Activated CD8-positive, alpha-beta memory T cell treated with anti-CD3 and anti-CD28 coated beads, Interleukin-2, amount 10 ng/mL, durations not matched to agents 7 days and 5 days (primary cell): Measurements from ENCODE around the gene RFNG. TPM values are rescaled to one million over a fixed set of nuclear protein-coding genes. Genes with fewer than 3 reads are reported as not detected.

ENCODE experiments used
- ATAC-seq: fragments of 150-1000 bp; cut with Tn5 transposase; one replicate; pipeline ENCODE4 v1.10.0; 2021; ENCODE audit warnings: moderate library complexity
- CTCF ChIA-PET: fragments of 350-600 bp; sonication (Branson Sonifier 250); formaldehyde crosslinking; loops from one replicate; lab custom pipeline; 2021; ENCODE audit warnings: antibody characterized with exemption; lab: Charles Lee
- DNase-seq: peaks from one replicate; pipeline ENCODE4 v3.0.0-alpha.2; 2020
- H3K27ac Mint-ChIP-seq: one replicate; pipeline ENCODE4 v1.8.0; 2021; ENCODE audit warnings: mild to moderate bottlenecking, mixed read lengths
- H3K27me3 Mint-ChIP-seq: one replicate; pipeline ENCODE4 v1.8.0; 2021; ENCODE audit warnings: mixed read lengths
- H3K36me3 Mint-ChIP-seq: one replicate; pipeline ENCODE4 v1.8.0; 2021; ENCODE audit warnings: mild to moderate bottlenecking, mixed read lengths
- H3K4me1 Mint-ChIP-seq: one replicate; pipeline ENCODE4 v1.8.0; 2021; ENCODE audit warnings: mixed read lengths
- H3K4me3 Mint-ChIP-seq: one replicate; pipeline ENCODE4 v1.8.0; 2021; ENCODE audit warnings: mild to moderate bottlenecking, moderate library complexity, mixed read lengths
- H3K9me3 Mint-ChIP-seq: one replicate; pipeline ENCODE4 v1.8.0; 2022; ENCODE audit warnings: low read depth, mixed read lengths
- total RNA-seq, 2 experiments: library from RNA; stranded (reverse); gene quantifications; one replicate each; pipeline ENCODE4 v1.2.3, GENCODE V29; 2021

Gene RFNG
- total RNA-seq, 2 experiments from 2014 or later, result 20.9 to 23.0 TPM

DNA sequence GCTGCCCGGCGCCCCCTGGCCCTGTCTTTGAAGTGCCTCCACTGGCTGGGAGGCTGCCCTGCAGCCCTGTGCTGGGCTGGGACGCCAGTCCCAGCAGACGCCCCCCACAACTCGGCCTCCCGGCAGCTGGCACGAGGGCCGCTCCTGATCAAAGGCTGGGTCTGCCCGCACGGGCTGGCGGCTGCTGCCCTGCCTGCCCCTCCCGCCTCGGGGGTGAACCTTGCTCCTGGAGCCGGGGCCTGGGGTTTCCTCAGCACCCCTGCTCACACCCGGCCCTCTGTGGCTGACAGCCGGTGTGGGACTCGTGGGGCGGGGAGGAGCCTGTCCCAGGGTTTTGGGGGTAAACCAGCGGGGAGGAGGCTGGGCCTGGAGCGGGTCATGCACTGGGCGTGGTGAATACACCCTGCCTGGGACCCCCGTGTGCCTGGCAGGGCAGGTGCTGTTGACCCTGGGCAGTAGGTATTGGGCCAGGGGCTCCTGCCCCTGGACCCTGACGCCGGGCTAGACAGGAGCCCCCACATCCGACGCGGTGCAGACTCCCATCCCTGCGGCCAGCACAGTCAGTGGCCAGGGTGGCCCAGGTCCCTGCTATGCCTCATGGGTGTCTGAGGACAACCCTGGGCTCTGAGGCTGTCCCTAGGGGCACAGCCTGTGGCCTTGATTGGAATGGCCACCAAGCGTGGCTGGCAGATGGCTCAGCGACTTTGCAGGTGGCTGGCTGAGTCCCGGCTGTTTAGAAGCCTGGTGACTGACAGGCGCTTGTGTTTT lies 50.6 kb downstream of the RFNG start:
- ATAC-seq (no peak), DNase-seq (no peak)
- no peaks in the 10 kb centered on the region for H3K9me3 Mint-ChIP-seq
- CTCF ChIA-PET, result no interaction called here
- H3K27me3 Mint-ChIP-seq, result no peaks in the 10 kb centered on the region
- no peaks in the 10 kb centered on the region for H3K4me1 Mint-ChIP-seq
- no peak overlapping the region for H3K27ac Mint-ChIP-seq
- H3K4me3 Mint-ChIP-seq, result no peak overlapping the region
- H3K36me3 Mint-ChIP-seq, result no peaks in the 10 kb centered on the region

DNA sequence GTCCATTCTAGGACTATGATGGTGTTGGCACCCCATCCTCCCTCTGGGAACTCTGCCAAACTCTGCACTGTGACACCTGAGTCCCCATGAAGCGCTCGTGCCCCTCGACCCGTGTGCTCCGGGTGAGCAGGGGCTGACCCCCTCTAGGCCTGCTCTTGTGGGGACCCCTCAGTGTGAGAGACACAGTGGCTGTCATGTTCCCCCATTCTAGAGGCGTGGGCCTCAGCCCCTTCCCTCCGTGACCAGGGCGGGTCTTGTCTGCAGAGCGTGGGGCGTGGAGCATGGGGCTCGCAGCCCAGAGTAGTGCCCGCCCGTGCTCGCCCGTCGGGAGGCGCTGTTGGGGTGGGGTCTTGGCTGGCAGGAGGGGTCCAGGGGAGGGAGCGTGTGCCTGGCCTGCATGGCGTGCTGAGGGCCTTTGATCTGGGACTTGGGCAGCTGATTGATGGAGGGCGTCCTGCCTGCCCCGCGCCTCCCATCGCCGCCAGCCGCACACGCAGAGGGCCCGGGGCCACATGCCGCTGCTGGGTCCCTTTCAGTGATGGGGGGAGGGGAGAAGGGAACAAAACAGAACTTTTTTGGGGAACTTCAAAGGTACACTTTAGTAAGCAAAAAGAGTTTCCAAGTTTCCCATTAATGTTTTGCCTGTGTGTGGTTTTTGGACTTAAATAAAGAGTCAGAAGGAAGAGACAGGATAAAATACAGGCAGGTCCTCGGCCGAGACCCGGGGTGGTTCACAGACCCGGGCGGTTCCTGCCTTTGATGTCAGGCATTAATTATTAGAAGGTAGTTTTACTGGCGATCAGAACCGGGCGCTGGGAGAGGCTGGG lies 51.4 kb downstream of the RFNG start:
- Mint-ChIP-seq H3K27me3 (no peaks in the 10 kb centered on the region), H3K36me3 (no peaks in the 10 kb centered on the region), H3K4me3 (no peak overlapping the region), H3K4me1 (no peaks in the 10 kb centered on the region), H3K9me3 (no peaks in the 10 kb centered on the region), H3K27ac (no peak overlapping the region)
- CTCF ChIA-PET, result no interaction called here
- ATAC-seq (no peak), DNase-seq (no peak)

GRCh38 chr17:81999587-81999975 lies 52.0 kb downstream of the RFNG start:
- H3K36me3 Mint-ChIP-seq, result no peaks in the 10 kb centered on the region
- no peak for DNase-seq
- CTCF ChIA-PET, result no interaction called here
- no peak overlapping the region for H3K4me3 Mint-ChIP-seq
- H3K27ac Mint-ChIP-seq, result no peak overlapping the region
- no peaks in the 10 kb centered on the region for H3K27me3 Mint-ChIP-seq
- H3K4me1 Mint-ChIP-seq, result no peaks in the 10 kb centered on the region
- no peaks in the 10 kb centered on the region for H3K9me3 Mint-ChIP-seq
- ATAC-seq, result no peak

DNA sequence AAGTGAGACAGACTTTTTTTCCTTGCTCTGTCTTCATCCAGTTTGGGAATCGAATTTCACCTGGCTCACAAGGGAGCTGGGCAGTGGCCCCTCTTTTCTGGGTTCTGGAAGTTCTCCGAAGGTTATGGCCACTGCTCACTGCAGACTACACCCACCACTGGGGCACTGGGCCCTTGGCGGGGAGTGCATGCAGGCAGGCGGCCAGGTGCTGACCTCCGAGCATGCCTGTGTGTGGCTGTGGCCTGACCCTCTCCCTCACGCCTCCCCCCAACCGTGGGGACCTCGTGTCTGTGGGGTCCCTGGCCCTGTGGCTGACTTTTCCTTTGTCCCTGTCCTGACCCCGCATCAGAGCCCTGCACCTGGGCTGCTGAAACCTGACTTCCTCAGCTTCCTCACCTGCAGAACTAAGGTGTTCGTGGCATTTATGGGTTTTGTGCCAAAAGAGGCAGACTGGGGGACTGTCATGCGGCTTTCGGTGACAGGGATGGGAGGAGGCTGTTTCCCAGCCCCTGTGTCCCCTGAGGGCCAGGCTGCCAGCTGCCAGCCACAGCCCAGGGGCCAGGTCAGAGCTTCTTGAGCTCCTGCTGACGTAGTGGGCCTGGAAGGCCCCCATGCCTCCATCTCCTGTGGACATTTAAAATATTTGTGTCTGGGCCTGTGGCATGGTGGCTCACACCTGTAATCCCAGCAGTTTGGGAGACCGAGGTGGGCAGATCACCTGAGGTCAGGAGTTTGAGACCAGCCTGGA lies 52.7 kb downstream of the RFNG start:
- ATAC-seq (no peak), DNase-seq (no peak)
- Mint-ChIP-seq H3K27ac (no peak overlapping the region), H3K27me3 (no peaks in the 10 kb centered on the region), H3K9me3 (no peaks in the 10 kb centered on the region), H3K4me3 (no peak overlapping the region), H3K4me1 (no peaks in the 10 kb centered on the region), H3K36me3 (no peaks in the 10 kb centered on the region)
- CTCF ChIA-PET, result interaction anchor here (0.8 kb wide), 1 partner anchor 21 kb away, joined by 3 read pairs; no protein-coding TSS in a partner anchor

DNA sequence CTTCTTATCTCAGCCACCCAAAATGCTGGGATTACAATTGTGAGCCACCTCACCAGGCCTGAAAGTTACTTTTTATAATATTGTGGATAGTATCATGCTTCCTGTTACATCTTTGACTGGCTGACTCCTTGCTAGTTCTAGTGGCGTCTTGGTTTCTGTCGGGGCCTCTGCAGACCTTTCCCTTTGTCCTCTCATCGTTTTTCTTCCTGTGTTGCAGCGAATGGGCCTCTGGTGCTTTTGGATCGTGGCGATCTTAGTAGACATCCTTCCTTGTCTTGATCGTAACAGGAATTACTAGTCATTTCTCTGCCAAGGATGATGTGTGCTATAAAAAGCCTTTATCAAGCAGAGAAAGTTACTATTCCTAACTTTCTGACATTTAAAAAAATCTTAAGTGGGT lies 53.4 kb downstream of the RFNG start:
- CTCF ChIA-PET, result interaction anchor here (0.8 kb wide), 1 partner anchor 22 kb away, joined by 3 read pairs; no protein-coding TSS in a partner anchor
- Mint-ChIP-seq H3K4me1 (no peaks in the 10 kb centered on the region), H3K36me3 (no peaks in the 10 kb centered on the region), H3K27me3 (no peaks in the 10 kb centered on the region), H3K4me3 (no peak overlapping the region), H3K9me3 (no peaks in the 10 kb centered on the region), H3K27ac (no peak overlapping the region)
- ATAC-seq, result no peak
- no peak for DNase-seq

Other genes starting within 250 kb of the RFNG start
- gene GCGR, start 247.7 kb downstream of the RFNG start, total RNA-seq, result not detected
- gene MCRIP1, start 218.5 kb downstream of the RFNG start, total RNA-seq, result 10 to 100 TPM; 49.9 to 50.1 TPM
- not detected for gene PPP1R27, start 216.8 kb downstream of the RFNG start, total RNA-seq
- gene P4HB, start 191.3 kb downstream of the RFNG start, total RNA-seq, result 100 to 1,000 TPM; 333 to 416 TPM
- 100 to 1,000 TPM; 693 to 725 TPM for gene ARHGDIA, start 180.5 kb downstream of the RFNG start, total RNA-seq
- 100 to 1,000 TPM; 215 to 236 TPM for gene ALYREF, start 160.2 kb downstream of the RFNG start, total RNA-seq
- gene ANAPC11, start 160.1 kb downstream of the RFNG start, total RNA-seq, result 100 to 1,000 TPM; 138 to 155 TPM
- under 1 TPM in 1 of 2 experiments, not detected in 1; 0.23 TPM for gene NPB, start 149.6 kb downstream of the RFNG start, total RNA-seq
- 10 to 100 TPM; 48.5 TPM for gene PCYT2, start 140.4 kb downstream of the RFNG start, total RNA-seq
- gene SIRT7, start 133.6 kb downstream of the RFNG start, total RNA-seq, result 10 to 100 TPM; 55.1 to 61.0 TPM
- gene MAFG, start 124.1 kb downstream of the RFNG start, total RNA-seq, result 10 to 100 TPM; 20.2 to 23.8 TPM
- gene PYCR1, start 114.5 kb downstream of the RFNG start, total RNA-seq, result 10 to 100 TPM; 27.7 to 61.7 TPM
- not detected for gene MYADML2, start 104.6 kb downstream of the RFNG start, total RNA-seq
- under 1 TPM in 1 of 2 experiments, not detected in 1; 0.21 TPM for gene NOTUM, start 90.6 kb downstream of the RFNG start, total RNA-seq
- 10 to 100 TPM; 29.5 to 31.4 TPM for gene ASPSCR1, start 74.2 kb downstream of the RFNG start, total RNA-seq
- gene CENPX, start 28.9 kb downstream of the RFNG start, total RNA-seq, result 10 to 100 TPM; 80.2 to 91.3 TPM
- 10 to 100 TPM; 45.4 to 61.6 TPM for gene LRRC45, start 28.5 kb downstream of the RFNG start, total RNA-seq
- gene RAC3, start 20.1 kb downstream of the RFNG start, total RNA-seq, result 1 to 10 TPM; 6.4 to 6.8 TPM
- 100 to 1,000 TPM; 120 to 124 TPM for gene DCXR, start 14.1 kb downstream of the RFNG start, total RNA-seq
- gene GPS1, start 87 bp upstream of the RFNG start, total RNA-seq, result 100 to 1,000 TPM in 1 of 2 experiments, 10 to 100 TPM in 1; 92.4 to 106 TPM
- gene DUS1L, start 14.0 kb upstream of the RFNG start, total RNA-seq, result 100 to 1,000 TPM; 134 to 139 TPM
- 100 to 1,000 TPM; 229 to 277 TPM for gene FASN, start 46.4 kb upstream of the RFNG start, total RNA-seq
- 10 to 100 TPM; 70.2 to 73.9 TPM for gene CCDC57, start 161.0 kb upstream of the RFNG start, total RNA-seq
- 100 to 1,000 TPM; 119 to 148 TPM for gene SLC16A3, start 177.2 kb upstream of the RFNG start, total RNA-seq
- 100 to 1,000 TPM; 120 to 139 TPM for gene CSNK1D, start 221.9 kb upstream of the RFNG start, total RNA-seq